Measurements from ENCODE around the gene LSP1.

DNA sequence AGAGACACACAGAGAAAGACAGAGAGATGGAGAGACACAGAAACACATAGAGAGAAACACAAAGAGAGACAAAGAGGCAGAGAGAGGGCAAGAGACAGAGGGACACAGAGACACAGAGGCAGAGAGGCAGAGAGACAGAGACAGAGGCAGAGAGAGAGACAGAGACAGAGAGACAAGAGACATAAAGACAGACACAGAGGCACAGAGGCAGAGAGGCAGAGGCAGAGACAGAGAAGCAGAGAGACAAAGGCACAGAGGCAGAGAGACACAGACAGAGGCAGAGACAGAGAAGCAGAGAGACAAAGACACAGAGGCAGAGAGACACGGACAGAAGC lies 7.8 kb upstream of the LSP1 start:
- TF ChIP-seq, protein P1, sequence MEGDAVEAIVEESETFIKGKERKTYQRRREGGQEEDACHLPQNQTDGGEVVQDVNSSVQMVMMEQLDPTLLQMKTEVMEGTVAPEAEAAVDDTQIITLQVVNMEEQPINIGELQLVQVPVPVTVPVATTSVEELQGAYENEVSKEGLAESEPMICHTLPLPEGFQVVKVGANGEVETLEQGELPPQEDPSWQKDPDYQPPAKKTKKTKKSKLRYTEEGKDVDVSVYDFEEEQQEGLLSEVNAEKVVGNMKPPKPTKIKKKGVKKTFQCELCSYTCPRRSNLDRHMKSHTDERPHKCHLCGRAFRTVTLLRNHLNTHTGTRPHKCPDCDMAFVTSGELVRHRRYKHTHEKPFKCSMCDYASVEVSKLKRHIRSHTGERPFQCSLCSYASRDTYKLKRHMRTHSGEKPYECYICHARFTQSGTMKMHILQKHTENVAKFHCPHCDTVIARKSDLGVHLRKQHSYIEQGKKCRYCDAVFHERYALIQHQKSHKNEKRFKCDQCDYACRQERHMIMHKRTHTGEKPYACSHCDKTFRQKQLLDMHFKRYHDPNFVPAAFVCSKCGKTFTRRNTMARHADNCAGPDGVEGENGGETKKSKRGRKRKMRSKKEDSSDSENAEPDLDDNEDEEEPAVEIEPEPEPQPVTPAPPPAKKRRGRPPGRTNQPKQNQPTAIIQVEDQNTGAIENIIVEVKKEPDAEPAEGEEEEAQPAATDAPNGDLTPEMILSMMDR (IDR thresholded peaks at IDR 0.05), result no peak
- TF ChIP-seq POLR2AphosphoS5 (IDR thresholded peaks at IDR 0.05) (no peak), EP300 (IDR thresholded peaks at IDR 0.05) (no peak), POLR2A (IDR thresholded peaks at IDR 0.05; ENCODE audit: low read depth) (no peak)
